ENCODE data around the gene LCE3D. TPM values are rescaled to one million over a fixed set of nuclear protein-coding genes. Genes with fewer than 3 reads are reported as not detected.

Gene LCE3D
- total and polyA plus RNA-seq, 2 experiments from 2014 or later, result not detected

DNA sequence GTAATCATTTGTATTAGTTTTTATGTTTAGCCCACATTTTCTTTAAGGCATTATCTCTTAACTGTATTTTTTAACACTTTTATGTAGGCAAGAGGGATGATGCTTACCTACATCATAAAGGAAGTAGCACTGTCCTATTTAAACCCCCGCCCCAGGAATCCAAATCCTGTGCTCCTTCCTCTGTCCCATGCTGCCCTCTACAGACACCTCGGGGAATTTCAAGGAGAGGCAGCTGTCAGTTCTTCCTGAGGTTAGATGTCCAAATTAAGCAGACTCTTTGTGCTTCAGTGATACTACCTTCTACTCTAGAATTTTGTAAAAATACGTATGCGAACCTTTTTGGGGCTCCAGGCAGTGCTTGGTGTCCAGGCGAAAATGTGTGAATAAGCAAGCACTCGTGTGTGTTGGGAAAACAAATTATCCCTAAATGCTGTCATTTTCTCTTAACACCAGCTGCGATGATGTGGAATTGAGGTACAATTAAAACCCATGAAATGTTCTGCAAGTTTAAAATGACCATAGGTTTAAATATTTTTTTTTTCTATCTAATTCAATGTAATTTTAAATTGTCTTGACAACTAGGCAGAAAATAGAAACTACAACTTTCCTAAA, 46.9 kb downstream of the LCE3D start:
- peaks cover 11% of the 10 kb centered on the region for H3K4me1 Mint-ChIP-seq
- H3K27ac Mint-ChIP-seq, result no peak overlapping the region
- peak; percentile 92 for DNase-seq (ENCODE audit: low spot score)
- Histone ChIP-seq H3K36me3 (ENCODE audit: insufficient read depth) (peaks cover 7% of the 10 kb centered on the region; the same call in 1 of the 2 replicates), H4K20me1 (replicated peaks; ENCODE audit: insufficient read depth) (no peaks in the 10 kb centered on the region), H3K9me2 (ENCODE audit: insufficient read depth) (peaks cover 3% of the 10 kb centered on the region; the same call in 1 of the 2 replicates), H3K4me2 (no peak overlapping the region), H3K27me3 (ENCODE audit: insufficient read depth) (no peaks in the 10 kb centered on the region), H3K79me2 (replicated peaks; ENCODE audit: insufficient read depth) (no peaks in the 10 kb centered on the region), H3F3A (replicated peaks; ENCODE audit: low read depth) (no peaks in the 10 kb centered on the region), H3K4me1 (ENCODE audit: insufficient read depth) (peaks cover 12% of the 10 kb centered on the region), H3K4me3 (no peak overlapping the region), H3K27ac (ENCODE audit: low read depth) (no peak overlapping the region), H2AFZ (no peak overlapping the region)
- peaks cover 35% of the 10 kb centered on the region for H3K9me3 Mint-ChIP-seq
- H3K27me3 Mint-ChIP-seq (ENCODE audit: insufficient read depth, low read depth, poor library complexity), result peaks cover 8% of the 10 kb centered on the region
- H3K4me3 Mint-ChIP-seq, result no peak overlapping the region
- ATAC-seq, result peak; percentile 89
- peaks cover 3% of the 10 kb centered on the region; the same call in 1 of the 3 replicates for H3K36me3 Mint-ChIP-seq (ENCODE audit: low read depth)
- TF ChIP-seq EZH2phosphoT487 (IDR thresholded peaks at IDR 0.05; ENCODE audit: unreplicated experiment) (no peak), CTCF (conservative IDR thresholded peaks at IDR 0.05; ENCODE audit: low read depth in 2 of 2) (peak; percentile 88 to 90)

Small RNAs within 50 kb of the gene (small RNA-seq; reads per million reads assigned to genes)
- gene LCE3A (ENCODE audit: low replicate concordance), result not detected
- not detected for gene LCE3B (ENCODE audit: low replicate concordance)

Other genes starting within 250 kb of the LCE3D start
- gene FLG2, start 220.5 kb downstream of the LCE3D start, total RNA-seq (2014; rRNA removed; shearing (Covaris generic)), result not detected in 2 replicates
- gene FLG2, start 220.5 kb downstream of the LCE3D start, polyA plus RNA-seq (2016; fragmentation: Nextera tagmentation; extraction: Ambion mirVana), result not detected in 2 replicates
- gene CRNN, start 166.3 kb downstream of the LCE3D start, total RNA-seq (2014; rRNA removed; shearing (Covaris generic)), result not detected in 2 replicates
- not detected in 2 replicates for gene CRNN, start 166.3 kb downstream of the LCE3D start, polyA plus RNA-seq (2016; fragmentation: Nextera tagmentation; extraction: Ambion mirVana)
- gene LCE5A, start 69.7 kb downstream of the LCE3D start, total RNA-seq (2014; rRNA removed; shearing (Covaris generic)), result not detected in 2 replicates
- not detected in 2 replicates for gene LCE5A, start 69.7 kb downstream of the LCE3D start, polyA plus RNA-seq (2016; fragmentation: Nextera tagmentation; extraction: Ambion mirVana)
- not detected in 2 replicates for gene CRCT1, start 66.0 kb downstream of the LCE3D start, total RNA-seq (2014; rRNA removed; shearing (Covaris generic))
- not detected in 2 replicates for gene CRCT1, start 66.0 kb downstream of the LCE3D start, polyA plus RNA-seq (2016; fragmentation: Nextera tagmentation; extraction: Ambion mirVana)
- not detected in 2 replicates for gene LCE3E, start 13.7 kb downstream of the LCE3D start, total RNA-seq (2014; rRNA removed; shearing (Covaris generic))
- gene LCE3E, start 13.7 kb downstream of the LCE3D start, polyA plus RNA-seq (2016; fragmentation: Nextera tagmentation; extraction: Ambion mirVana), result not detected in 2 replicates
- not detected in 2 replicates for gene LCE3C, start 19.7 kb upstream of the LCE3D start, total RNA-seq (2014; rRNA removed; shearing (Covaris generic))
- gene LCE3C, start 19.7 kb upstream of the LCE3D start, polyA plus RNA-seq (2016; fragmentation: Nextera tagmentation; extraction: Ambion mirVana), result not detected in 2 replicates
- gene LCE3B, start 33.3 kb upstream of the LCE3D start, total RNA-seq (2014; rRNA removed; shearing (Covaris generic)), result not detected in 2 replicates
- not detected in 2 replicates for gene LCE3B, start 33.3 kb upstream of the LCE3D start, polyA plus RNA-seq (2016; fragmentation: Nextera tagmentation; extraction: Ambion mirVana)
- not detected in 2 replicates for gene LCE3A, start 42.6 kb upstream of the LCE3D start, total RNA-seq (2014; rRNA removed; shearing (Covaris generic))
- not detected in 2 replicates for gene LCE3A, start 42.6 kb upstream of the LCE3D start, polyA plus RNA-seq (2016; fragmentation: Nextera tagmentation; extraction: Ambion mirVana)
- gene LCE2D, start 82.9 kb upstream of the LCE3D start, total RNA-seq (2014; rRNA removed; shearing (Covaris generic)), result not detected in 2 replicates
- not detected in 2 replicates for gene LCE2D, start 82.9 kb upstream of the LCE3D start, polyA plus RNA-seq (2016; fragmentation: Nextera tagmentation; extraction: Ambion mirVana)
- gene LCE2C, start 94.8 kb upstream of the LCE3D start, total RNA-seq (2014; rRNA removed; shearing (Covaris generic)), result not detected in 2 replicates
- not detected in 2 replicates for gene LCE2C, start 94.8 kb upstream of the LCE3D start, polyA plus RNA-seq (2016; fragmentation: Nextera tagmentation; extraction: Ambion mirVana)
- gene LCE2B, start 105.6 kb upstream of the LCE3D start, total RNA-seq (2014; rRNA removed; shearing (Covaris generic)), result not detected in 2 replicates
- not detected in 2 replicates for gene LCE2B, start 105.6 kb upstream of the LCE3D start, polyA plus RNA-seq (2016; fragmentation: Nextera tagmentation; extraction: Ambion mirVana)
- not detected in 2 replicates for gene LCE2A, start 117.8 kb upstream of the LCE3D start, total RNA-seq (2014; rRNA removed; shearing (Covaris generic))
- not detected in 2 replicates for gene LCE2A, start 117.8 kb upstream of the LCE3D start, polyA plus RNA-seq (2016; fragmentation: Nextera tagmentation; extraction: Ambion mirVana)
- not detected in 2 replicates for gene LCE4A, start 127.6 kb upstream of the LCE3D start, total RNA-seq (2014; rRNA removed; shearing (Covaris generic))
- gene LCE4A, start 127.6 kb upstream of the LCE3D start, polyA plus RNA-seq (2016; fragmentation: Nextera tagmentation; extraction: Ambion mirVana), result not detected in 2 replicates
- gene KPRP, start 177.5 kb upstream of the LCE3D start, total RNA-seq (2014; rRNA removed; shearing (Covaris generic)), result not detected in 2 replicates
- not detected in 2 replicates for gene KPRP, start 177.5 kb upstream of the LCE3D start, polyA plus RNA-seq (2016; fragmentation: Nextera tagmentation; extraction: Ambion mirVana)
- gene LCE1F, start 194.6 kb upstream of the LCE3D start, total RNA-seq (2014; rRNA removed; shearing (Covaris generic)), result not detected in 2 replicates
- gene LCE1F, start 194.6 kb upstream of the LCE3D start, polyA plus RNA-seq (2016; fragmentation: Nextera tagmentation; extraction: Ambion mirVana), result not detected in 2 replicates
- not detected in 2 replicates for gene LCE1E, start 205.7 kb upstream of the LCE3D start, total RNA-seq (2014; rRNA removed; shearing (Covaris generic))
- 0.43 TPM in 1 of 2 replicates, not detected in the other for gene LCE1E, start 205.7 kb upstream of the LCE3D start, polyA plus RNA-seq (2016; fragmentation: Nextera tagmentation; extraction: Ambion mirVana)
- gene LCE1D, start 216.2 kb upstream of the LCE3D start, total RNA-seq (2014; rRNA removed; shearing (Covaris generic)), result not detected in 2 replicates
- not detected in 2 replicates for gene LCE1D, start 216.2 kb upstream of the LCE3D start, polyA plus RNA-seq (2016; fragmentation: Nextera tagmentation; extraction: Ambion mirVana)
- not detected in 2 replicates for gene LCE1C, start 226.1 kb upstream of the LCE3D start, total RNA-seq (2014; rRNA removed; shearing (Covaris generic))
- gene LCE1C, start 226.1 kb upstream of the LCE3D start, polyA plus RNA-seq (2016; fragmentation: Nextera tagmentation; extraction: Ambion mirVana), result not detected in 2 replicates
- not detected in 2 replicates for gene LCE1B, start 231.5 kb upstream of the LCE3D start, total RNA-seq (2014; rRNA removed; shearing (Covaris generic))
- not detected in 2 replicates for gene LCE1B, start 231.5 kb upstream of the LCE3D start, polyA plus RNA-seq (2016; fragmentation: Nextera tagmentation; extraction: Ambion mirVana)
- gene LCE1A, start 247.0 kb upstream of the LCE3D start, total RNA-seq (2014; rRNA removed; shearing (Covaris generic)), result not detected in 2 replicates
- not detected in 2 replicates for gene LCE1A, start 247.0 kb upstream of the LCE3D start, polyA plus RNA-seq (2016; fragmentation: Nextera tagmentation; extraction: Ambion mirVana)